IMR-90 (cell line): ENCODE measurements around the gene CADM1. TPM values are rescaled to one million over a fixed set of nuclear protein-coding genes. Genes with fewer than 3 reads are reported as not detected.

Experiments used
- ATAC-seq: fragments of 200-7000 bp; cut with Tn5 transposase; 2 replicates; pipeline ENCODE4 v1.9.1; 2020; ENCODE audit warnings: low read depth, mild to moderate bottlenecking, moderate library complexity
- BruUV-seq: library from RNA; stranded (reverse); fragments of 400-500 nt; replicated peaks from 2 replicates; lab custom pipeline; 2021; lab: Mats Ljungman, UMichigan
- CTCF ChIA-PET: fragments of 300-600 bp; formaldehyde crosslinking; extraction: SDS; loops from one replicate; lab custom pipeline; 2021; ENCODE audit warnings: antibody characterized with exemption; lab: Yijun Ruan, JAX
- POLR2A ChIA-PET: fragments of 300-600 bp; sonication (Branson Sonifier 250); formaldehyde crosslinking; loops from one replicate; lab custom pipeline; 2022; ENCODE audit warnings: antibody characterized with exemption; ENCODE audit not compliant: unreplicated experiment; lab: Charles Lee
- DNase-seq: peaks from one replicate; pipeline ENCODE4 v3.0.0; 2013
- H2AFZ ChIP-seq: replicated peaks from 2 replicates; pipeline ENCODE3; 2013; ENCODE audit warnings: low read length, mild to moderate bottlenecking; ENCODE audit not compliant: poor library complexity
- H2AK5ac ChIP-seq: 2 replicates; pipeline ENCODE4 v1.6.1; 2013; ENCODE audit warnings: low read depth, low read length, inconsistent platforms
- H2AK9ac ChIP-seq: replicated peaks from 2 replicates; pipeline ENCODE3; 2013; ENCODE audit warnings: mild to moderate bottlenecking, low read depth, low read length, moderate library complexity; ENCODE audit not compliant: poor library complexity
- H2BK120ac ChIP-seq: 2 replicates; pipeline ENCODE4 v1.6.1; 2013; ENCODE audit warnings: low read depth, low read length, inconsistent platforms
- H2BK15ac ChIP-seq: 3 replicates; pipeline ENCODE4 v1.6.1; 2013; ENCODE audit warnings: low read depth, low read length, inconsistent platforms
- H2BK20ac ChIP-seq: 2 replicates; pipeline ENCODE4 v1.6.1; 2013; ENCODE audit warnings: low read depth, mild to moderate bottlenecking, inconsistent platforms, low read length, moderate library complexity
- H2BK5ac ChIP-seq: 2 replicates; pipeline ENCODE4 v1.6.1; 2013; ENCODE audit warnings: mild to moderate bottlenecking, low read depth, low read length, inconsistent platforms; ENCODE audit not compliant: poor library complexity, severe bottlenecking
- H3K14ac ChIP-seq: replicated peaks from 2 replicates; pipeline ENCODE4 v1.6.1; 2013; ENCODE audit warnings: low read depth, low read length, inconsistent platforms
- H3K18ac ChIP-seq: 2 replicates; pipeline ENCODE4 v1.6.1; 2013; ENCODE audit warnings: low read depth, low read length, control low read depth
- H3K23ac ChIP-seq: 2 replicates; pipeline ENCODE4 v1.6.1; 2013; ENCODE audit warnings: low read depth, low read length, inconsistent platforms
- H3K27ac ChIP-seq: 2 replicates; pipeline ENCODE4 v1.5.1; 2013; ENCODE audit warnings: mild to moderate bottlenecking, control low read depth, low read length; ENCODE audit not compliant: insufficient read depth
- H3K27me3 ChIP-seq: 2 replicates; pipeline ENCODE4 v1.6.1; 2013; ENCODE audit warnings: low read length; ENCODE audit not compliant: control insufficient read depth, insufficient read depth
- H3K36me3 ChIP-seq: 2 replicates; pipeline ENCODE4 v1.6.1; 2013; ENCODE audit warnings: low read length, mixed read lengths; ENCODE audit not compliant: control insufficient read depth, insufficient read depth
- H3K4ac ChIP-seq: 2 replicates; pipeline ENCODE4 v1.6.1; 2013; ENCODE audit warnings: low read depth, low read length, inconsistent platforms
- H3K4me1 ChIP-seq: 2 replicates; pipeline ENCODE4 v1.6.1; 2013; ENCODE audit warnings: low read length, mixed read lengths; ENCODE audit not compliant: control insufficient read depth, insufficient read depth
- H3K4me2 ChIP-seq: 2 replicates; pipeline ENCODE4 v1.6.1; 2013; ENCODE audit warnings: low read depth, mild to moderate bottlenecking, control low read depth, low read length, moderate library complexity
- H3K4me3 ChIP-seq: 2 replicates; pipeline ENCODE4 v1.5.1; 2013; ENCODE audit warnings: low read depth, mild to moderate bottlenecking, control low read depth, low read length, moderate library complexity; ENCODE audit not compliant: insufficient read depth
- H3K56ac ChIP-seq: 2 replicates; pipeline ENCODE4 v1.6.1; 2013; ENCODE audit warnings: low read length, inconsistent platforms; ENCODE audit not compliant: insufficient read depth; ENCODE audit errors: extremely low read depth
- H3K79me1 ChIP-seq, 2 experiments: 2 replicates each; pipeline ENCODE4 v1.6.1; 2013; ENCODE audit warnings: low read length in 2 of 2, inconsistent platforms in 1 of 2, low read depth in 1 of 2
- H3K9ac ChIP-seq: 2 replicates; pipeline ENCODE4 v1.6.1; 2013; ENCODE audit warnings: low read depth, low read length, control low read depth
- H3K9me1 ChIP-seq: 2 replicates; pipeline ENCODE4 v1.6.1; 2013; ENCODE audit warnings: low read length, inconsistent platforms; ENCODE audit not compliant: insufficient read depth
- H3K9me3 ChIP-seq: 2 replicates; pipeline ENCODE4 v1.6.1; 2013; ENCODE audit warnings: low read length; ENCODE audit not compliant: control insufficient read depth, insufficient read depth
- H4K20me1 ChIP-seq: 2 replicates; pipeline ENCODE4 v1.6.1; 2013; ENCODE audit warnings: low read length, inconsistent platforms; ENCODE audit not compliant: insufficient read depth
- H4K5ac ChIP-seq: 2 replicates; pipeline ENCODE4 v1.6.1; 2013; ENCODE audit warnings: mild to moderate bottlenecking, low read depth, low read length, control low read depth
- H4K8ac ChIP-seq, 2 experiments: 2 replicates each; pipeline ENCODE4 v1.6.1; 2013; ENCODE audit warnings: low read depth in 2 of 2, low read length in 2 of 2, control low read depth in 1 of 2, inconsistent platforms in 1 of 2
- H4K91ac ChIP-seq: 2 replicates; pipeline ENCODE4 v1.6.1; 2013; ENCODE audit warnings: low read depth, low read length, inconsistent platforms; ENCODE audit not compliant: insufficient read depth
- BHLHE40 ChIP-seq: fragments of 150-350 bp; IDR thresholded peaks from 2 replicates; pipeline ENCODE4 v1.6.1; 2016; ENCODE audit warnings: mild to moderate bottlenecking, low read depth, low read length
- CHD1 ChIP-seq: IDR thresholded peaks from 2 replicates; pipeline ENCODE4 v1.6.1; 2012; ENCODE audit warnings: low read depth, low read length, improper control_type of control experiment
- CTCF ChIP-seq: conservative IDR thresholded peaks from 2 replicates; pipeline ENCODE4 v1.5.1; 2012; ENCODE audit warnings: mild to moderate bottlenecking, low read depth, low read length, improper control_type of control experiment
- ELK1 ChIP-seq: fragments of 150-350 bp; IDR thresholded peaks from 2 replicates; pipeline ENCODE4 v1.6.1; 2016; ENCODE audit warnings: low read depth, mild to moderate bottlenecking, low read length, moderate library complexity, borderline replicate concordance
- FOS ChIP-seq: fragments of 150-350 bp; IDR thresholded peaks from 2 replicates; pipeline ENCODE4 v1.6.1; 2016; ENCODE audit warnings: low read depth, low read length
- MAFK ChIP-seq: IDR thresholded peaks from 2 replicates; pipeline ENCODE4 v1.6.1; 2012; ENCODE audit warnings: low read depth, low read length, improper control_type of control experiment
- MAZ ChIP-seq: IDR thresholded peaks from 2 replicates; pipeline ENCODE4 v1.6.1; 2012; ENCODE audit warnings: low read depth, mild to moderate bottlenecking, low read length, improper control_type of control experiment, moderate library complexity, borderline replicate concordance
- MXI1 ChIP-seq: IDR thresholded peaks from 2 replicates; pipeline ENCODE4 v1.6.1; 2012; ENCODE audit warnings: low read depth, mild to moderate bottlenecking, low read length, moderate library complexity, borderline replicate concordance
- POLR2A ChIP-seq: IDR thresholded peaks from 2 replicates; pipeline ENCODE4 v1.6.1; 2012; ENCODE audit warnings: mild to moderate bottlenecking, low read depth, low read length
- RAD21 ChIP-seq: IDR thresholded peaks from 2 replicates; pipeline ENCODE4 v1.6.1; 2012; ENCODE audit warnings: low read length, improper control_type of control experiment
- RCOR1 ChIP-seq: IDR thresholded peaks from 2 replicates; pipeline ENCODE4 v1.6.1; 2012; ENCODE audit warnings: mild to moderate bottlenecking, low read length, improper control_type of control experiment; ENCODE audit not compliant: insufficient replicate concordance
- RFX5 ChIP-seq: IDR thresholded peaks from 2 replicates; pipeline ENCODE4 v1.8.0; 2012; ENCODE audit warnings: low read depth, mild to moderate bottlenecking, low read length, moderate library complexity
- SMC3 ChIP-seq: fragments of 150-350 bp; IDR thresholded peaks from 2 replicates; pipeline ENCODE4 v1.6.1; 2016; ENCODE audit warnings: low read depth, mild to moderate bottlenecking, antibody characterized with exemption, low read length, moderate library complexity
- USF2 ChIP-seq: fragments of 150-350 bp; IDR thresholded peaks from 2 replicates; pipeline ENCODE4 v1.6.1; 2017; ENCODE audit warnings: mild to moderate bottlenecking, antibody characterized with exemption, low read length, low read depth
- WGBS, 2 experiments: methylation state at CpG; one replicate each; pipeline versions ENCODE4 v1.1.5 to v1.1.7; 2013; ENCODE audit warnings: missing lambda C conversion rate in 2 of 2; ENCODE audit not compliant: insufficient read length in 1 of 2; ENCODE audit errors: extremely low coverage in 2 of 2; 5-methylcytosine and 5-hydroxymethylcytosine counted together
- dilution Hi-C: fragments of 300-500 bp; cut with HindIII; formaldehyde crosslinking; loops from one replicate; pipeline ENCODE4 v1.14.3; 2018; ENCODE audit warnings: low sequenced_read_pairs; ENCODE audit not compliant: unreplicated experiment
- in situ Hi-C: fragments of 300-500 bp; cut with MboI; formaldehyde crosslinking; loops from 3 replicates; pipeline ENCODE4 v1.14.3; 2019; ENCODE audit warnings: low sequenced_read_pairs, inconsistent platforms, mixed read lengths
- intact Hi-C: fragments of 100-400 bp; cut with micrococcal nuclease; formaldehyde crosslinking; loops from 2 replicates; pipeline ENCODE4 v1.10.0; 2022
- polyA plus RNA-seq, 3 experiments: library from polyadenylated mRNA; depleted of rRNA; stranded (reverse); fragments of >200 nt; gene quantifications; 2 replicates each; pipeline ENCODE4 v1.2.3, GENCODE V29; 2012; ENCODE audit warnings: low replicate concordance in 1 of 3
- total RNA-seq: library from RNA; depleted of rRNA; stranded (reverse); fragments of >200 nt; gene quantifications from 2 replicates; pipeline ENCODE4 v1.2.3, GENCODE V29; 2012

The CADM1 gene
- total and polyA plus RNA-seq, 2 of the 4 experiments (the other 2 are of a cell fraction) = 28.8 to 77.1 TPM

- Histone ChIP-seq H3K79me1 (peaks cover 4 to 7% of the 10 kb centered on the region in 2 experiments; a peak in 1 of 4 replicates), H3K9ac (peak overlapping the region; percentile 32), H3K4me1 (peaks cover 14% of the 10 kb centered on the region), H3K27ac (peak overlapping the region; percentile 88), H3K4me3 (peak overlapping the region; percentile 2; the same call in 1 of the 2 replicates), H4K5ac (peak overlapping the region; percentile 4), H2AK5ac (peak overlapping the region; percentile 27; the same call in 1 of the 2 replicates), H4K91ac (peak overlapping the region; percentile 81), H3K4me2 (peak overlapping the region; percentile 67), H3K36me3 (no peaks in the 10 kb centered on the region), H3K9me3 (no peaks in the 10 kb centered on the region), H3K4ac (peak overlapping the region; percentile 61), H2BK15ac (peak overlapping the region; percentile 90), H3K18ac (peak overlapping the region; percentile 12), H3K56ac (peak overlapping the region; percentile 79), H2BK5ac (peak overlapping the region; percentile 81), H2AFZ (no peak overlapping the region), H4K20me1 (no peaks in the 10 kb centered on the region), H2BK20ac (peak overlapping the region; percentile 53), H4K8ac (peak overlapping the region; percentile 83 to 89), H2AK9ac (no peak overlapping the region), H3K27me3 (no peaks in the 10 kb centered on the region), H3K23ac (peak overlapping the region; percentile 78), H2BK120ac (peak overlapping the region; percentile 86), H3K14ac (peak overlapping the region; percentile 54), H3K9me1 (peaks cover 3% of the 10 kb centered on the region; the same call in 1 of the 2 replicates)
- DNase-seq (no peak), ATAC-seq (peak; percentile 4)
- ChIA-PET CTCF (interaction anchor here (0.8 kb wide), 1 partner anchor 486 kb away, joined by 3 read pairs; no protein-coding TSS in a partner anchor), POLR2A (interaction anchor here (1.0 kb wide), 1 partner anchor 10 kb away, joined by 4 read pairs; no protein-coding TSS in a partner anchor)
- intact Hi-C loops = loop anchor here (2.0 kb wide), 1 partner anchor 36 kb away; no protein-coding TSS in a partner anchor
- BruUV-seq = no TSS peak
- WGBS, 2 experiments = no CpG with 5 or more reads among the region's 5 CpGs
- dilution Hi-C loops = no loop called here
- in situ Hi-C loops = no loop called here
- TF ChIP-seq SMC3 (no peak), BHLHE40 (no peak), MXI1 (no peak), RCOR1 (no peak), CHD1 (no peak), MAZ (no peak), MAFK (no peak), FOS (no peak), CTCF (no peak), RAD21 (no peak), ELK1 (no peak), USF2 (no peak), POLR2A (no peak), RFX5 (no peak)
Measured at GRCh38 chr11:115280775-115281174, 223.4 kb downstream of the CADM1 start.
